ENCODE data around the gene TMEM26. TPM values are rescaled to one million over a fixed set of nuclear protein-coding genes. Genes with fewer than 3 reads are reported as not detected.

The TMEM26 gene
- total and polyA plus RNA-seq, 2 experiments from 2014 or later: 1.0 to 1.9 TPM

- Histone ChIP-seq H3K27me3 (ENCODE audit: insufficient read depth) (no peaks in the 10 kb centered on the region), H3K4me1 (ENCODE audit: insufficient read depth) (peaks cover 40% of the 10 kb centered on the region), H3K79me2 (replicated peaks; ENCODE audit: insufficient read depth) (no peaks in the 10 kb centered on the region), H3K4me3 (no peak overlapping the region), H3K27ac (ENCODE audit: low read depth) (no peak overlapping the region), H3K9me2 (ENCODE audit: insufficient read depth) (peaks cover 16% of the 10 kb centered on the region; the same call in 1 of the 2 replicates), H3K36me3 (ENCODE audit: insufficient read depth) (no peaks in the 10 kb centered on the region), H3K4me2 (no peak overlapping the region), H2AFZ (no peak overlapping the region), H4K20me1 (replicated peaks; ENCODE audit: insufficient read depth) (no peaks in the 10 kb centered on the region), H3F3A (replicated peaks; ENCODE audit: low read depth) (no peaks in the 10 kb centered on the region; the same call in 1 of the 2 replicates)
- Mint-ChIP-seq H3K4me1 (peaks cover 39% of the 10 kb centered on the region), H3K27ac (no peak overlapping the region), H3K9me3 (peaks cover 17% of the 10 kb centered on the region), H3K36me3 (ENCODE audit: low read depth) (peaks cover 27% of the 10 kb centered on the region), H3K4me3 (no peak overlapping the region), H3K27me3 (ENCODE audit: insufficient read depth, low read depth, poor library complexity) (no peaks in the 10 kb centered on the region)
- no peak for TF ChIP-seq EZH2phosphoT487 (IDR thresholded peaks at IDR 0.05; ENCODE audit: unreplicated experiment)
- TF ChIP-seq EZH2 (IDR thresholded peaks at IDR 0.05; ENCODE audit: low read depth, unreplicated experiment): no peak
- TF ChIP-seq REST (IDR thresholded peaks at IDR 0.05; ENCODE audit: unreplicated experiment): no peak
- no peak for TF ChIP-seq JUNB (IDR thresholded peaks at IDR 0.05; ENCODE audit: unreplicated experiment)
- TF ChIP-seq CTCF (conservative IDR thresholded peaks at IDR 0.05; ENCODE audit: low read depth in 2 of 2): no peak
- TF ChIP-seq CREB1 (CRISPR knock-in tag; IDR thresholded peaks at IDR 0.05; ENCODE audit: low read depth): no peak
- ATAC-seq (no peak), DNase-seq (ENCODE audit: low spot score) (no peak)
Measured at GRCh38 chr10:61480208-61480607, 27.0 kb upstream of the TMEM26 start.

DNA sequence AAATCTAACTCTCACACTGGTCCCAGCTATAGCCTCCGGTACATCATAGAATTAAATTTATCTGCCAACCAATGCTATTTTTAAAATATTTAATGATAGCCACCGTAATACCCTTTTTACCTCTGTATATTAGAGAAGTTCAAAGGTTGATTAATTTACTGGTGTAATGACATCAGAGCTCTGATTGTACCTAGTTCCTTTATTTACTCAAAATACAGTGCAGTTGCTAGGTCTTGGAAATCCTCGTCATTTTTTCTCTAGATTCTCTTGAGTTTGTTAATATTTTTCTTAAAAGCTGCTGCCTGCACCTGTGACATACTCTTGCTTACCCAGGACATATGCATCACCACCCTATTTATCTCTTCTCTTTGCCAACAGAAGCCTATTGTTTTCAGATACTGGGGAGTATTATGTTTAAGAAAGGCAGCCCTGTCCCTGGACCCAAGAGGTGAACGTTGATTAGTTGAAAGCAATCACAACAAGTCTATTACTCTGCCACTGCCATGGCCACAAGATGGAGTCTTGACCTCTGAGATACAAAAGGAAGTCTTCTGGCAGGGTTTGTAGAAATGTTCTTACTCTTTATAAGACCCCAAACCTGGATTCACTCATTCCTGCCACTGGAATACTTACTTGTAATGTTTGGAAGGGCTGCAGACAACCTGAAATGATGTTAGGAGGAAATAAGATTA is 25.6 kb upstream of the TMEM26 start:
- H3K9me3 Mint-ChIP-seq: peaks cover 5% of the 10 kb centered on the region
- peaks cover 2% of the 10 kb centered on the region for H3K27me3 Mint-ChIP-seq (ENCODE audit: insufficient read depth, low read depth, poor library complexity)
- Histone ChIP-seq H3K4me2 (no peak overlapping the region), H4K20me1 (replicated peaks; ENCODE audit: insufficient read depth) (no peaks in the 10 kb centered on the region), H3K4me3 (no peak overlapping the region), H3K9me2 (ENCODE audit: insufficient read depth) (peaks cover 16% of the 10 kb centered on the region; the same call in 1 of the 2 replicates), H2AFZ (peak overlapping the region; percentile 4; the same call in 1 of the 2 replicates), H3K79me2 (replicated peaks; ENCODE audit: insufficient read depth) (no peaks in the 10 kb centered on the region), H3K4me1 (ENCODE audit: insufficient read depth) (peaks cover 36% of the 10 kb centered on the region), H3F3A (replicated peaks; ENCODE audit: low read depth) (no peaks in the 10 kb centered on the region; the same call in 1 of the 2 replicates), H3K27ac (ENCODE audit: low read depth) (no peak overlapping the region), H3K27me3 (ENCODE audit: insufficient read depth) (no peaks in the 10 kb centered on the region), H3K36me3 (ENCODE audit: insufficient read depth) (no peaks in the 10 kb centered on the region)
- no peak overlapping the region for H3K27ac Mint-ChIP-seq
- TF ChIP-seq CTCF (conservative IDR thresholded peaks at IDR 0.05; ENCODE audit: low read depth in 2 of 2): peak in 1 of 2 experiments; percentile 60; a peak in 2 of 4 replicates
- TF ChIP-seq, protein P1, sequence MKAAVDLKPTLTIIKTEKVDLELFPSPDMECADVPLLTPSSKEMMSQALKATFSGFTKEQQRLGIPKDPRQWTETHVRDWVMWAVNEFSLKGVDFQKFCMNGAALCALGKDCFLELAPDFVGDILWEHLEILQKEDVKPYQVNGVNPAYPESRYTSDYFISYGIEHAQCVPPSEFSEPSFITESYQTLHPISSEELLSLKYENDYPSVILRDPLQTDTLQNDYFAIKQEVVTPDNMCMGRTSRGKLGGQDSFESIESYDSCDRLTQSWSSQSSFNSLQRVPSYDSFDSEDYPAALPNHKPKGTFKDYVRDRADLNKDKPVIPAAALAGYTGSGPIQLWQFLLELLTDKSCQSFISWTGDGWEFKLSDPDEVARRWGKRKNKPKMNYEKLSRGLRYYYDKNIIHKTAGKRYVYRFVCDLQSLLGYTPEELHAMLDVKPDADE (IDR thresholded peaks at IDR 0.05): no peak
- ATAC-seq (no peak), DNase-seq (ENCODE audit: low spot score) (peak; percentile 11)
- H3K4me1 Mint-ChIP-seq: peaks cover 36% of the 10 kb centered on the region
- H3K4me3 Mint-ChIP-seq: no peak overlapping the region
- peaks cover 16% of the 10 kb centered on the region for H3K36me3 Mint-ChIP-seq (ENCODE audit: low read depth)

All from GM23338 (cell line).